ENCODE measurements around the gene NIPAL1. TPM values are rescaled to one million over a fixed set of nuclear protein-coding genes. Genes with fewer than 3 reads are reported as not detected.
"Not testable (repeated sequence)": the region's sequence is repeated elsewhere in the genome, so short reads cannot be mapped to it uniquely, and the experiment has no call there.

Gene NIPAL1
- total RNA-seq (2014; rRNA removed; shearing (Covaris generic)), result 10.3 and 16.5 TPM in 2 replicates

DNA sequence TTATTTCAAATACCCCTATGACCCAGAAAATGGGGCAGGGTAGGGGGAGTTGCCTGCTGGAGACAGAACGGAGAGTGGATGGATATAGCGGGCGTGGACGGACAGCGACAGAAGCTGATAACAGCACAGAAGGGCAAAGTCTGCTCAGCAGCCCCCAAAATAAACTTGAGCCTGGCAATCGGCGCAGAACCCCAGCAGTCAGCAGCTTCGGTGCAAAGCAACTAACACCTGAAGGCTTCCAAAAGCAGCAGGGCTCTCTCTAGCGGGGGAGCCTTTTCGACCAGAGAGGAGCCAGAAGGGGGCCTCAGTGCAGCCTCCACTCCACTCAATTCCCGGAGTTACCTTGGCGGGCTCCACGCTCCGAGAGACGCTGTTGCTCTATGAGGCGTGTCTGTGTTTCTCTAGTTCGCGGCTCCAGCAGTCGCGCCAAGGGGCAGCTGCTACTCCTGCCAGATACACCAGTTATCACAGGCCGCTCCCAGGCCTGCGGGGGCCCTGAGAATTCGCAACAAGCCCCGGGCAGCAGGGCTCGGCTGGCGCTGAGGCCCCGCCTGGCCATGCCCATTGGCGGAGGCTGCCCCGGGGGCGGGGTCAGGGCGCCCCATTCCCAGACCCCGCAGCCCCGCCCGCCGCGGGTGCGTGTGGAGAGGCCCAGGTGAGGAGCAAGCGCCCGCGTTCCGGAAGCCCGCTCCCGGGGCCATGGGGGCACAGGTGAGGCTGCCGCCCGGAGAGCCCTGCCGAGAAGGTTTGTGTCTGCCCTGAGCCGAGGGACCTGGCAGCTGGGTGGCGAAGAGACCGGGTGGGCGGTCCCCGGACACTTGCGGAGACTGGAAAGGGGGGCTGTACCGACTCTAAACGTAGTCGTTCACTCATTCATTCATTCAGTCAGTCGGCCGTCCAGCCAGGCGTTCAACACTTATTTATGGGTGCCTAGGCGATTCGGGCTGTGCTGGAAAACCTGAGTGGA is at the start of gene NIPAL1, which contains the start of gene CNGA1:
Gene NIPAL1, plus strand, starts transcription at position 632 of the 967 bp plus-strand sequence. Its CDS starts 68 bp downstream, at position 700.
Gene CNGA1, minus strand, starts transcription at position 541 of the 967 bp plus-strand sequence. CDS start 63,992 bp downstream, outside the sequence.
- peak; percentile 96 for DNase-seq (ENCODE audit: low spot score)

DNA sequence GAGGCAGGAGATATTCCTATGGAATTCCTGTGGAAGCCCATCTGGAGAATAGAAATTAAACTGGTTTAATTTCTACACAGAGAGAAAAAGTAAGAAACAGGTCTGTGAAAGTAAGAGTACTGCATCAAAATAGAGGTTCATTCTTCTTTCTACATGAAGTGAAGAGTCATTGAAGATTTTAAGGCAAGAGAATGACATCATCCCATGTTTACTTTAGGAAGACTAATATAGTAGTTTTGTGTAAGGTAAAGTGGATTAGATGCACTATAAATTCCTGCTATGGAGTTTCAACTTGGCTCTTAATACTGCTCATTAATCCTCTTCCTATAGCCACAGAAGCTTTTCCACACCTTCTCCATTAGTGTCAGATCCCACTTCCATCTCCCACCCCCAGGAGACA is 47.7 kb upstream of the NIPAL1 start:
- DNase-seq (ENCODE audit: low spot score), result no peak

DNA sequence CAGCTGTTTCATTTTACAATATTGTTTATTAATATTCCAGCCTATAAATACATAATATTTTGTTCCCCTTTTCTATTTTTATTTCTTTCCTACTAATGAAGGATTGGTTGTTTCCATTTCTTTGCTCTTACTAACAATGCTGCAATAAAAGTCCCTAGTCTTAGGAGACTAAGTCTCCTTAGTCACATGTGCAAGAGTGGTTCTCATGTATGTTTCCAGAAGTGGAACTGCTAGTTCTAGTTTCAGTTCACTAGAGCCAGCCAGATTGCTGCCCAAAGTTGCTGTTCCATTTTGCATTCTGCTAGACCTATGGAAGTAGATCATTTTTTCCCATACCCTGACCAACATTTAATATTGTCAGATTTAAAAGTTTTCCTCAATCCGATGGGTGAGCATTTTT is 44.4 kb upstream of the NIPAL1 start:
- DNase-seq (ENCODE audit: low spot score), result no peak

DNA sequence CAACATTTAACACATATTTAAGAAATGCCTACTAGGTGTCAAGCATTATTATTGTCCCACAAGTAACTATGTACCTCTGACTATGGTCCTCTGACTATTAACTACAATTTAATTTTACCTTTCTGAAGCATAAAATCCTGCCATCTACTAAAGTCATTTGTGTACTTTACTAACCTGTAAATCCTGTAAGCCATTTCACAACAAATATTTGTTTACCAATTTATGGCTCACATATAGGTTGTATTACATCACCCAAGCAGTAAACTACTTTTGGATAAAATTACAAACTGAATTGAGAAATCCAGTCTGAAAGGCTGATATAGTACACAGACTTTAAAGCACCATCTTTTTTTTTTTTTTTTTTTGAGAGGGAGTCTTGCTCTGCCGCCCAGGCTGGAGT is 43.9 kb upstream of the NIPAL1 start:
- no peak for DNase-seq (ENCODE audit: low spot score)

DNA sequence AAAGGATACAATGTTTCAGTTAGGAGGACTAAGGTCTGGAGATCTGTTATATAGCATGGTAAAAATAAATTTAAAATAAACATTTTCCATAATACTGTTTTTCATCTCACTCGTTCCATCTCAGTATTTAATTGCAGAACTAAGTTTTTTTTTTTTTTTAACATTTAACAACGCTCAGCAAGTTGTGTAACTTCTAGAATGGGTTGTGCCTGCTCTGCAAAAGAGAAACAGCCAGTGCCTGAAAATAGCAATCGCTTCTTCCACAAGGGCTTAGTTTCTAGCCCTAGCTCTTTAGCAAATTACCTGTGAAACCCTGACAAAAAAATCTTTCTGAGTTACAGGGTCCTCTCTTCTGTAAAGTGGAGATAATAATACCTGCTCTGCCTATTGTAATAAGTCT is 42.0 kb upstream of the NIPAL1 start:
- DNase-seq (ENCODE audit: low spot score), result no peak

DNA sequence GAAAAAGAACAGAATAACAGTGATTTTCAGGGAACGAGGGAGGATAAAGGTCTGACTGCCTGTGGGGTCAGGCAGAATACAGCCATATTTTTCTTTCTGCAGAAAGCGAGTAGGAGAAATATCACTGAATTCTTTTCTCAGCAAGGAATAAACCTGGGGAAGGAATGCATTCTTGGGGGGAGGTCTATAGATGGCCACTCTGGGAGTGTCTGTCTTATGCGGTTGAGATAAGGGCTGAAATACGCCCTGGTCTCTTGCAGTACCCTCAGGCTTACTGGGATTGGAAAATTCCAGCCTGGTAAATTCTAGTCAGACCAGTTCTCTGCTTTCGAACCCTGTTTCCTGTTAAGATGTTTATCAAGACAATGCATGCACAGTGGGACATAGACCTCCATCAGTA is 26.4 kb upstream of the NIPAL1 start:
- no peak for DNase-seq (ENCODE audit: low spot score)

DNA sequence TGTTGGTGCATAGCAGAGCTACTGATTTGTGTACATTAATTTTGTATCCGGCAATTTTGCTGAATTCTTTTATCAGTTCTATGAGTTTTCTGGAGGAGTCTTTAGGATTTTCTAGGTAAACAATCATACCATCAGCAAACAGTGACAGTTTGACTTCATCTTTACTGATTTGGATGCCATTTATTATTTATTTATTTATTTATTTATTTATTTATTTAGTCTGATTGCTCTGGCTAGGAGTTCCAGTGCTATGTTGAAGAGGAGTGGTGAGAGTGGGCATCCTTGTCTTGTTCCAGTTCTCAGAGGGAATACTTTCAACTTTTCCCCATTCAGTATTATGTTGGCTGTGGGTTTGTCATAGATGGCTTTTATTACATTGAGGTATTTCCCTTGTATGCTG is 24.1 kb upstream of the NIPAL1 start:
- DNase-seq (ENCODE audit: low spot score), result not testable (repeated sequence)

DNA sequence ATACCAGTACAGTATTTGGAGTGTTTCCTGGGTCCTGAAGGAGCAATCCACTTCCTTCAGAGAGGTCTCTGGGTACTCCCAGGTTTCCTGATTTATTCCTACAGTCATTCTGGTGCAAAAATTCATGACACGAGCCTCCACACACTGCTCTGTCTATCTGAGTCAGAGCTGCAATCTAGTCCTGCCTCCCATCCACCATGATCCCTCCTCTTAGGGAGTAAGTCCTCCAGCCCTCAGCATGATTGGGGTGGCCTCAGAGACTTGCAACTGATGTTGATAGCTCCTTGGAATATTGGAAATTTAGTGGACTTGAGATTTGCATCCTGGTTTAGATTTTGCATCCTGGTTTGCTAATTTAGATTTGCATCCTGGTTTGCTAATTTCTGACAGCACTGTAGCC is 20.6 kb upstream of the NIPAL1 start:
- no peak for DNase-seq (ENCODE audit: low spot score)

DNA sequence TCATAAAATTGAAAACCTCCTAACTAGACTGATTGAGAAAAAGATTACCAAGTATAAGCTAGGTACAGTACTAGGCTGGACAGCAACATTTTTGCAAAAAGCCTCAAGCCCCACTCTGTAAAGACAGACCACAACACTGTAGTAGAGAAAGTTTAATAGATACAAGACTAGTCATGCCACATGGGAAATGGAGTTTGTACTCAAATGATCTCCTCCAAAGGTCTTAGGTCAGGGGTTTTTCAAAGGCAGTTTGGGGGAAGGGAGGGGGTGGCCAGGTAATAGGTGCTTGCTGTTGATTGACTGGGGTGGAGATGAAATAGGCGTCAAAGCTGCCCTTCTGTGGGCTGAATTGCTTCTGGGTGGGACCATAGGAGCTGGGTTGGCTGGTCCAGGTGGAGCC is 14.3 kb upstream of the NIPAL1 start:
- DNase-seq (ENCODE audit: low spot score), result no peak

DNA sequence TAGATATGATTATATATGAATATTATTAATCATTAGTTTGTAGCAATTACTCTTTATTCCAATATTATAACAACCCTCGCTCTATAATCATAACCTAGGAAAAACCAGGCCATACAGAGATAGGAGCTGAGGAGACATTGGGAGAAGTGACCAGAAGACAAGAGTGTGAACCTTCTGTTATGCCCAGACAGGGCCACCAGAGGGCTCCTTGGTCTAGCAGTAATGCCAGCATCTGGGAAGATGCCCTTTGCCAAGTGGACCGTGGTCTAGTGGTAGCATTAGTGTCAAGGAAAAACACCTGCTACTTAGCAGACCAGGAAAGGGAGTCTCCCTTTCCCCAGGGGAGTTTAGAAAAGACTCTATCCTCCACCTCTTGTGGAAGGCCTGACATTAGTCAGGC is 13.0 kb upstream of the NIPAL1 start:
- peak; percentile 68 for DNase-seq (ENCODE audit: low spot score)

DNA sequence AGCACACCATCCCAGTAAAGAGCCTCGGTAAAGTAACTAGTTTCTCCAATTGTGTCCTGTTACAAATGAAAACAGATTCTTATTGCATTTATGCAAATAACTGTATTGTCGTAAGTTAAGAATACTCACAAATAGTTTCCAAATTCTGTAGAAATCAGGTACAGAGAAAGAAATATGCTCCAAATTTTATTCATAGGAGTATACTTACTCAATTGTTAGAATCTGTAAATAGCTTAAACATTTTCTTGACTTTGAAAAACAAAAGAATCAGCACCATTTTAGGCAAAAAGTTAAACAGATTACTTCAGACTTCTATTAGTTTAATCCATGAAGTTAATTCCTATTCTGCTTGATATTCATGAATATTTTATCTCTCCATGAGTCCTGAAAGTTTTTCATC is 10.8 kb upstream of the NIPAL1 start:
- DNase-seq (ENCODE audit: low spot score), result no peak

DNA sequence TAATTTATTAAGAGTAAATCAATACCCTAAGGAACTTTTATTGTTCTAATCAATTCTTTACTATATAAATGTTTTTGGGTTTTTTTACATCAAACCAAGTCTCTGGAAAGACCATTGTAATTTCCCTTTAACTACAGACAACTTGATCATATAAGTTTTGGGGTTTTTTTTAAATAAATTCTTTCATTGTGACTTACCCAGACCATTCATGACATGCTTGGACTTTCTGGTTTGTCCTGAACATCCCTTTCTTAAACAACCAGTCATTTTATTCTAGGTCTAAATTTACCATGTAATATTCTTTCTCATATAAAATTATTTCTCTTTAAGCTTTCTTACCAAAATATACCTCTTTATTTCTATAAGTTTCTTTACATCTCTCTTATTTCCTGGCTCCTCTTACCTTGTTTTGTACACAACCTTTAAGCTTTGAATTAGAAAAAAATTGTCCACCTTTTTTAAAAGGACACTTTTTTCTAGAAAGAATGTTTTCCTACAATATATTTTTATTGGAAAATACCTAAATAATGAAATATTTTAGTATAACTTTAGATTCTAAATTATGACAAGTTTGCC is 8.5 kb upstream of the NIPAL1 start:
- no peak for DNase-seq (ENCODE audit: low spot score)

DNA sequence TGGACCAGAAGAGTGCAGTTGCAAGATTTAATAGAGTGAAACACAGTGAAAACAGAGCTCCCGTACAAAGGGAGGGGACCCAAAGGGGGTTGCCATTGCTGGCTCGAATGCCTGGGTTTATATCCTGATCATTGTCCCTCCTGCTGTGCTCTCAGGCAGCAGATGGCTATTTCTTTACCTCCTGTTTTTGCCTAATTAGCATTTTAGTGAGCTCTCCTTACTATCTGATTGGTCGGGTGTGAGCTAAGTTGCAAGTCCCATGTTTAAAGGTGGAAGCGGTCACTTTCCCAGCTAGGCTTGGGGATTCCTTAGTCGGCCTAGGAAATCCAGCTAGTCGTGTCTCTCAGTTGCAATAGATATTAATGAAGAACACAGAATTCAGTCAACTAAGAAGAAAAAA is 5.7 kb upstream of the NIPAL1 start:
- not testable (repeated sequence) for DNase-seq (ENCODE audit: low spot score)

DNA sequence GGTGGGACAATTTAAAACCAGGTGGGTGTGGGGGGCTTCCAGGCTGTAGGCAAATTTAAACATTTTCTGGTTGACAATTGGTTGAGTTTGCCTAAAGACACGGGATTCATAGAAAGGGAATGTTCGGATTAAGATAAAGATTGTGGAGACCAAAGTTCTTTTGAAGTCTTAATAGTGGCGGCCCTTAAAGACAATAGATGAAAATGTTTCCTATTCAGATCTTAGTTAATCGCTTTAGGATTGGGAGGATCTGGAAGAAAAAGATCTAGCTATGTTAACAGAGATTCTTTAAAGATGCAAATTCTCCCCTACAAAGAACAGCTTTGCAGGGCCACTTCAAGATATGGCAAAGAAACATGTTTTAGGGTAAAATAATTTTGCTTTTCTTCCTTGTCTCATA is 4.8 kb upstream of the NIPAL1 start:
- DNase-seq (ENCODE audit: low spot score), result no peak

DNA sequence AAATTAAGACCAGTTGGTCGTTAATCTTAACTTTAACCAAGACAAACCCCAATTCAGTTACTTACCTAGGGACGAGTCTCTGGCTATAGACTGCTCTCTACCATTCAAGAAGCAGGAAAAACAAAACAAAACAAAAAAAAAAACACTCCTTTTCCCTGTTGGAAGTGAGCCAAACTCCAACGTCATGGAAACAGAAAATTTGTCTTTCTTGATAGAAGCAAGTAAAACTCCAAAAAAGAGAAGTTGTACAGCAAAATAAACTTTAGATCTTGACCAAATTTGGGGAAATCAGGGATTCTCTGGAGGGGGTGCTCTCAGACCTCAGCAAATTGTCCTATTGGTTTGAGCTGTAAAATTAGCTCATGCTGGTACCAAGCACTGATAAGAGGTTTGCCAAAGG is 3.7 kb upstream of the NIPAL1 start:
- peak; percentile 23 for DNase-seq (ENCODE audit: low spot score)

DNA sequence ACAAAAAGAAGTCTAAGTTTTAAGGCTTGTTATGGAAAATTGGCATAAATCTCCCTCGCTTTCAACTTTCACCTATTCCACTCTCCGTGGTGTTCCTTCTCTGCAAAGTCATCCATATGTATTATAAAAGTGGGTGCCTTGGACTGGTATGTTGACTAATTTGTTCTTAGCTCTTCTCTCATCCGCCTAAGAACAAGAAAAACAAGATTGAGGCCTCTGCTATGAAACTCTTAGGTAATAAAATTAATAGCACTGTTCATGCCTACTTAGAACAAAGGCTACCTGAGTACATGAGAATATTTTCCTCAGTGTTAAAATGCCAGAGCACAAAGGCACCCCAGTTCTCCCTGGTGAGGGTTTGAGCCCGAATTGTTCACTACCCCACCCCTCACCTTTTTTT is 1.4 kb upstream of the NIPAL1 start:
- DNase-seq (ENCODE audit: low spot score), result peak; percentile 73

DNA sequence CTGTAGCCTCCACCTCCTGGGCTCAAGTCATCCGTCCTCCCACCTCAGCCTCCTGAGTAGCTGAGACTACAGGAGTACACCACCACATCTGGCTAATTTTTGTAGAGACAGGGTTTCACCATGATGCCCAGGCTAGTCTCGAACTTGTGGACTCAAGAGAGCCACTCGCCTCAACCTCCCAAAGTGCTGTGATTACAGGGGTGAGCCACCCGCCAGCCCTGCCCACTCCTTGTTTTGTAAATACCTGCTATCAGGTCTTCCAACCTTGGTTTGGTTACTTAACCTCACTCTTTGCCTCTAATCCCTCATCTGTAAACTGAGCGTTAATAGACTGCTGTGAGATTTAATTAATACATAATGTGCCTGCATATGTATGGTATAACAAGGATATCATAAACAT is 894 bp upstream of the NIPAL1 start:
- peak; percentile 61 for DNase-seq (ENCODE audit: low spot score)

DNA sequence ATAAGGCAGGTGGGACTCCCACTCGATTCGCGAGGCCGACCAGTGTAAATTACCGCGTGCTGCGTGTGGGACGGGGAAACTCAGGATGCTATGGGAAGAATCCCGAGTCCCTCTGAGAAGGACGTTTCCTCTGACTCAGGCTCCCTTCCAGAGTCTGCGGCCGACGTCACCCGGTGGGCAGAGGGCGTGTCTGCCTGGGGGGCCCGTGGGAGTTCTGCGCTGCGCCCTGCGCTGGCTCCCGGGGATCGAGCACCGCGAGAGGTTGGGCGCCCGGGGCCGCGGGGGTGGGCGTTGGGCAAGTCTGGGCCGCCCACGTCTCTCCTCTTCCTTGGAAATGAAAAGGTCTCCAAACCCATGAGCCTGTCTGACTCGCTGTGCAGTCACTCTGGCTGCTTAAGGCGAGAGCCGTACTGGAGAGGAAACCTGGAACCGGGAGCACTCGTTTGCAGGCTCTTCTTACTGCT is 568 bp downstream of the NIPAL1 start:
- peak; percentile 78 for DNase-seq (ENCODE audit: low spot score)

DNA sequence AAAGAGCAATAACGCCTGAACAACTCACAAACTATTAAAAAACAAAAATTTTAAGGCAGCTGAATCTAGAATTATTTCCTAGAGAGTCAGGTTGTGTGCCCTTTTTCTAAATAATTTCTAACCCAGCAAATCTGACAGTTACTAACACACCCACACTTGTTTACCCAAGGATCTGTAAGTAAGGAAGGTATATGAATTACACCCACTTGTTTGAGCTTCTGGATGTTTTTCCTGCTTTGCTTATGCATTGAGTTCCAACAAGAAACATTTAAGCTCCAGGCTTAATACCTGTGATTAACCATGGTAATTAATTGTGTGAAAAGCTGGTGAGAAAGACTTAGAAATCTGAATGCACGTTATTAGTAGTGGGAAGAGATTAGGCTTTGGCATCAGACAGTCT is 1.5 kb downstream of the NIPAL1 start:
- peak; percentile 34 for DNase-seq (ENCODE audit: low spot score)

DNA sequence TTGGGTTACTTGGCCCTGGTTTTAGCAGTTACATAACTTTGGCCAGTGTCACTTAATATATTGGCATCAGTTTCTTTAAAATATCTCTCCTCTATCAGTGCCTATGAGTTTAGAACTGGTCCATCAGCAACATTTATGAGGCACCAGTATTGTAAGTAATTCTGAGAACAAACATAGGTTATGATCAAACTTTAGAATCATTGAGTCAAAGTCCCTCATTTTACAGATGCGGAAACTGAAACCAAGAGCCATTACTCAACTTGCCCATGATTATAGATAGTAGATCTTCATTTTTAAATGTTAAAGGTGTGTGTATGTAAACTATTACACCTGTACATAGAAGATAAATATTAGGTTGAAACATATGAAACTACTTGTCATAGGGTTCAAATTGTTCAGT is 4.5 kb downstream of the NIPAL1 start:
- DNase-seq (ENCODE audit: low spot score), result no peak

DNA sequence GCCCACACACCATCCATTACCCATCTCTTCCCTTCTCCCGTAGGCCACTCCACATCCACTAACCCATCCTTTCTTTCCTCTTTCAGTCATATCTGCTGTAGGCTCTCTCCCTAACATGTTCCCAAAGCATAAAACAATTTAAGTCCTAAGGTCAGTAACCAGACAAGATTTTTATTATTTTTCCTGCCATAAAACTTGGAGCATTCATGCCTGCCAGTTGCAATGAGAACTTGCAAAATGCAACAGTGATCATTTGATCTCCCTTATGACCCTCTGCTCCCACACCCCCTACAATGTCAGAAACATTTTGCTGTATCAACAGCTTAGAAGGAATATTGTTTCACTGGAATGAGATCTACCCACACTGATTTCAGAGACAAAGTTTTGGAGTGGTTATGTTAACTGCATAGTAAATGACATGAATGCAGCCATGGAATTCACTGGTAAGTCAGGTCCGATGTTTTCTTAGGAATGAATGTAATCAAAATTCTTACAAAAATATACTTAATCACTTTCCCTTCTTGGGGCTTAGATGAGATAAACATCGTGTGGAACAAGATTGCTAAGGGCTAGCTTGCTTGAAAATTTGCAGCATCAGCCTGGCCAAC is 5.7 kb downstream of the NIPAL1 start:
- no peak for DNase-seq (ENCODE audit: low spot score)

DNA sequence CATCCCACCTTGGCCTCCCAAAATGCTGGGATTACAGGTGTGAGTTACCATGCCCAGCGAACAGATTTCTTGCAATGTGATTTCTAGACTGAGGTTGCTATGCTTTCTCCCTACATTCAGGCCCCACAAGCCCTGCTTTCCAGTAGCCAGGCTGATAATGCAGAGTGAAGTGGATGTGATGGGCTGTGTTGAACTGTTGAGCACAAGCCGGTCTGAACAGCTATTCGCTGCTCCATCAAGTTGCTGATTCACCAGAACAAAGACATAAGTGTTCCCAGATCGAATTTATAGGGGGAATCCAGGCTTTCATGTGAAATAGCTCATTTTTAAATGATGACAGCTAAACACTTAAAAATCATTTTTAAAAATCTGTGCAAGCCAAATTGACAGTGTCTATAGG is 8.0 kb downstream of the NIPAL1 start:
- no peak for DNase-seq (ENCODE audit: low spot score)

Measured in HT-29 (cell line).